A549 (cell line): Measurements from ENCODE around the gene AADAC. TPM values are rescaled to one million over a fixed set of nuclear protein-coding genes. Genes with fewer than 3 reads are reported as not detected.

ENCODE experiments used
- ATAC-seq, 2 experiments: fragments of 200-7000 bp in 1 of 2; fragments of >200 bp in 1 of 2; cut with Nextera tagmentation in 1 of 2; cut with Tn5 transposase in 1 of 2; 3 replicates each; pipeline versions ENCODE4 v1.8.0 to v1.9.1; 2018 to 2020; ENCODE audit warnings: mild to moderate bottlenecking in 1 of 2, moderate library complexity in 1 of 2
- CTCF ChIA-PET: fragments of 300-600 bp; sonication (Branson Sonifier 250); formaldehyde crosslinking; extraction: SDS; loops from one replicate; lab custom pipeline; 2021; ENCODE audit warnings: antibody characterized with exemption, inconsistent platforms; lab: Yijun Ruan, JAX
- POLR2A ChIA-PET: fragments of 350-600 bp; formaldehyde crosslinking; extraction: SDS; loops from one replicate; lab custom pipeline; 2021; ENCODE audit warnings: antibody characterized with exemption, inconsistent platforms; lab: Yijun Ruan, JAX
- DNase-seq, 2 experiments: peaks; one replicate each; pipeline versions ENCODE4 v3.0.0 to v3.0.0-alpha.2; 2011 to 2016; ENCODE audit warnings: low read depth in 1 of 2, low spot score in 1 of 2
- FAIRE-seq: peaks from 2 replicates; lab custom pipeline; 2011; peaks lifted over from hg19 to GRCh38; lab: Jason Lieb, UNC
- H3K27ac ChIP-seq, 2 experiments: fragments of >200 bp; sonication (Bioruptor Twin); formaldehyde crosslinking; 3 replicates each; pipeline ENCODE4 v1.5.1; 2016 to 2017
- H3K4me1 ChIP-seq: fragments of >200 bp; sonication (Bioruptor Twin); formaldehyde crosslinking; 3 replicates; pipeline ENCODE4 v1.6.1; 2016
- H3K4me2 ChIP-seq: fragments of >200 bp; sonication (Bioruptor Twin); formaldehyde crosslinking; 3 replicates; pipeline ENCODE4 v1.6.1; 2016
- H3K4me3 ChIP-seq: fragments of >200 bp; sonication (Bioruptor Twin); formaldehyde crosslinking; 3 replicates; pipeline ENCODE4 v1.5.1; 2016
- H3K9me3 ChIP-seq: fragments of >200 bp; sonication (Bioruptor Twin); formaldehyde crosslinking; 3 replicates; pipeline ENCODE4 v1.6.1; 2016
- CEBPB ChIP-seq, 2 experiments: fragments of >200 bp in 1 of 2; sonication (Bioruptor Twin) in 1 of 2; formaldehyde crosslinking in 1 of 2; IDR thresholded peaks; 2 replicates each; pipeline ENCODE4 v1.6.1; 2012 to 2016
- EHF ChIP-seq: fragments of 250-450 bp; sonication (Bioruptor Pico); IDR thresholded peaks from 2 replicates; pipeline ENCODE4 v1.5.0; 2020; ENCODE audit warnings: mild to moderate bottlenecking
- EHMT2 ChIP-seq: fragments of 200-600 bp; sonication (generic); IDR thresholded peaks from 2 replicates; pipeline ENCODE4 v1.6.1; 2016; ENCODE audit warnings: antibody characterized with exemption, low read depth, mild to moderate bottlenecking, moderate library complexity
- FOSB ChIP-seq: fragments of 250-450 bp; sonication (Bioruptor Pico); IDR thresholded peaks from 2 replicates; pipeline ENCODE4 v1.5.0; 2020; ENCODE audit warnings: mild to moderate bottlenecking, moderate library complexity
- FOXS1 ChIP-seq: fragments of 250-450 bp; sonication (Bioruptor Pico); IDR thresholded peaks from 2 replicates; pipeline ENCODE4 v1.5.0; 2020; ENCODE audit warnings: mild to moderate bottlenecking, moderate library complexity
- GATA3 ChIP-seq: IDR thresholded peaks from 2 replicates; pipeline ENCODE4 v1.6.1; 2012; ENCODE audit warnings: borderline replicate concordance
- HES2 ChIP-seq: fragments of >200 bp; sonication (Bioruptor Twin); formaldehyde crosslinking; IDR thresholded peaks from 2 replicates; pipeline ENCODE4 v1.6.1; 2016
- HOXA7 ChIP-seq: fragments of 250-450 bp; sonication (Bioruptor Pico); IDR thresholded peaks from 2 replicates; pipeline ENCODE4 v1.5.0; 2020; ENCODE audit warnings: mild to moderate bottlenecking, moderate library complexity
- HOXB5 ChIP-seq: fragments of 250-450 bp; sonication (Bioruptor Pico); IDR thresholded peaks from 2 replicates; pipeline ENCODE4 v1.5.0; 2020; ENCODE audit warnings: mild to moderate bottlenecking, moderate library complexity
- JUN ChIP-seq, 2 experiments: fragments of >200 bp; sonication (Bioruptor Twin); formaldehyde crosslinking; IDR thresholded peaks; 2 replicates in 1 of 2; 3 replicates in 1 of 2; pipeline ENCODE4 v1.6.1; 2016 to 2017
- JUNB ChIP-seq: fragments of >200 bp; sonication (Bioruptor Twin); formaldehyde crosslinking; IDR thresholded peaks from 2 replicates; pipeline ENCODE4 v1.6.1; 2016
- MAFK ChIP-seq: fragments of 450-650 bp; IDR thresholded peaks from 2 replicates; pipeline ENCODE4 v1.6.1; 2014; ENCODE audit not compliant: partially characterized antibody
- NFE2L2 ChIP-seq: fragments of 150-350 bp; conservative IDR thresholded peaks from 2 replicates; pipeline ENCODE4 v1.6.1; 2014; ENCODE audit warnings: low read length
- NPAS2 ChIP-seq: fragments of 250-450 bp; sonication (Bioruptor Pico); IDR thresholded peaks from 2 replicates; pipeline ENCODE4 v1.8.0; 2022; ENCODE audit warnings: mild to moderate bottlenecking, moderate library complexity, borderline replicate concordance
- NR3C1 ChIP-seq: fragments of >200 bp; sonication (Bioruptor Twin); formaldehyde crosslinking; IDR thresholded peaks from 3 replicates; pipeline ENCODE4 v1.6.1; 2017
- REST ChIP-seq: fragments of 200-600 bp; sonication (generic); IDR thresholded peaks from 2 replicates; pipeline ENCODE4 v1.6.1; 2016; ENCODE audit warnings: antibody characterized with exemption, mild to moderate bottlenecking, moderate library complexity
- RNF2 ChIP-seq: fragments of 200-600 bp; sonication (generic); IDR thresholded peaks from 2 replicates; pipeline ENCODE4 v1.6.1; 2016; ENCODE audit warnings: low read depth, mild to moderate bottlenecking, antibody characterized with exemption, moderate library complexity, borderline replicate concordance
- SMC3 ChIP-seq: fragments of >200 bp; sonication (Bioruptor Twin); formaldehyde crosslinking; IDR thresholded peaks from 3 replicates; pipeline ENCODE4 v1.6.1; 2018; ENCODE audit warnings: inconsistent platforms
- SREBF2 ChIP-seq: fragments of 450-650 bp; IDR thresholded peaks from 2 replicates; pipeline ENCODE4 v1.6.1; 2014; ENCODE audit warnings: mild to moderate bottlenecking, moderate library complexity
- TFCP2L1 ChIP-seq: fragments of 250-450 bp; sonication (Bioruptor Pico); IDR thresholded peaks from 2 replicates; pipeline ENCODE4 v1.5.0; 2021; ENCODE audit warnings: mild to moderate bottlenecking
- TP53 ChIP-seq: fragments of 250-450 bp; sonication (Bioruptor Pico); IDR thresholded peaks from 2 replicates; pipeline ENCODE4 v1.5.0; 2021; ENCODE audit warnings: mild to moderate bottlenecking, moderate library complexity
- WGBS: methylation state at CpG from one replicate; pipeline ENCODE4 v1.1.6; 2017; ENCODE audit errors: missing lambda C conversion rate; 5-methylcytosine and 5-hydroxymethylcytosine counted together
- polyA plus RNA-seq, 4 experiments: library from polyadenylated mRNA; depleted of rRNA in 3 of 4; stranded (reverse); fragments of >200 nt; fragmentation: RNase III in 1 of 4; extraction: RNeasy Plus Mini Kit Qiagen cat#74134 plus additional on column Dnase treatment in 1 of 4; gene quantifications; 2 replicates in 3 of 4; 3 replicates in 1 of 4; pipeline ENCODE4 v1.2.3, GENCODE V29; 2011 to 2017

AADAC gene
- polyA plus RNA-seq, 2 of the 4 experiments (the other 2 are of a cell fraction), result 15.3 to 45.0 TPM

- 88% methylated on average over 2 of the region's 2 CpGs for WGBS
- Histone ChIP-seq H3K27ac (no peak overlapping the region), H3K9me3 (no peaks in the 10 kb centered on the region), H3K4me1 (peaks cover 42% of the 10 kb centered on the region), H3K4me2 (no peak overlapping the region), H3K4me3 (no peak overlapping the region)
- POLR2A ChIA-PET, result no interaction called here
- no peak for TF ChIP-seq NR3C1
- TF ChIP-seq SMC3, result no peak
- TF ChIP-seq HOXA7 (CRISPR knock-in tag), result no peak
- ATAC-seq (no peak), FAIRE-seq (no peak), DNase-seq (no peak)
- CTCF ChIA-PET, result no interaction called here
Observed at GRCh38 chr3:151798466-151798865, 15.4 kb upstream of the AADAC start.

GRCh38 chr3:151800431-151800830, 13.5 kb upstream of the AADAC start:
- ATAC-seq (peak in 1 of 2 experiments; percentile 57; a peak in 3 of 6 replicates), FAIRE-seq (no peak), DNase-seq (no peak)
- TF ChIP-seq CEBPB (IDR thresholded peaks at IDR 0.05) (no peak), REST (no peak), JUN (IDR thresholded peaks at IDR 0.05) (no peak), NPAS2 (CRISPR knock-in tag) (no peak), GATA3 (no peak), HES2 (no peak), SREBF2 (no peak), RNF2 (no peak), EHMT2 (no peak)
- Histone ChIP-seq H3K4me3 (no peak overlapping the region), H3K4me2 (no peak overlapping the region), H3K4me1 (peaks cover 23% of the 10 kb centered on the region), H3K9me3 (no peaks in the 10 kb centered on the region), H3K27ac (peak overlapping the region in 1 of 2 experiments; percentile 35; a peak in 1 of 6 replicates)
- ChIA-PET POLR2A (no interaction called here), CTCF (interaction anchor here (1.0 kb wide), 1 partner anchor 10 kb away, joined by 3 read pairs; no protein-coding TSS in a partner anchor)
- 95% methylated on average over 2 of the region's 2 CpGs for WGBS

- Histone ChIP-seq H3K9me3 (0 out of 3 replicates have a peak, but pooled peaks cover 3% of the 10 kb centered on the region), H3K4me3 (no peak overlapping the region), H3K4me1 (peaks cover 8% of the 10 kb centered on the region; the same call in 1 of the 3 replicates), H3K27ac (no peak overlapping the region), H3K4me2 (no peak overlapping the region)
- TF ChIP-seq EHF, result no peak
- TF ChIP-seq TP53 (CRISPR knock-in tag), result no peak
- no peak for TF ChIP-seq NFE2L2
- TF ChIP-seq TFCP2L1, result no peak
- no peak for TF ChIP-seq REST
- TF ChIP-seq HOXB5 (CRISPR knock-in tag), result no peak
- TF ChIP-seq FOSB (CRISPR knock-in tag), result no peak
- TF ChIP-seq HOXA7 (CRISPR knock-in tag), result no peak
- no peak for TF ChIP-seq FOXS1 (CRISPR knock-in tag)
- no peak for TF ChIP-seq JUNB
- TF ChIP-seq MAFK, result no peak
- TF ChIP-seq SMC3, result no peak
- DNase-seq, result no peak
- 78% methylated on average over 1 of the region's 1 CpG for WGBS
- ATAC-seq, result no peak
- FAIRE-seq, result no peak
- ChIA-PET POLR2A (no interaction called here), CTCF (interaction anchor here (0.6 to 0.7 kb wide), 2 partner anchors 663 to 669 kb away, joined by 3 read pairs; no protein-coding TSS in a partner anchor)
Observed at GRCh38 chr3:151804267-151804666, 9.6 kb upstream of the AADAC start.
